Activated CD8-positive, alpha-beta memory T cell treated with anti-CD3 and anti-CD28 coated beads, Interleukin-2, amount 50 U/mL, for 1 hour (primary cell): ENCODE results near the gene CCN6.

Experiments
- DNase-seq: peaks from one replicate; pipeline ENCODE4 v3.0.0-alpha.2; 2020; ENCODE audit errors: extremely low read depth

The CCN6 gene

DNA sequence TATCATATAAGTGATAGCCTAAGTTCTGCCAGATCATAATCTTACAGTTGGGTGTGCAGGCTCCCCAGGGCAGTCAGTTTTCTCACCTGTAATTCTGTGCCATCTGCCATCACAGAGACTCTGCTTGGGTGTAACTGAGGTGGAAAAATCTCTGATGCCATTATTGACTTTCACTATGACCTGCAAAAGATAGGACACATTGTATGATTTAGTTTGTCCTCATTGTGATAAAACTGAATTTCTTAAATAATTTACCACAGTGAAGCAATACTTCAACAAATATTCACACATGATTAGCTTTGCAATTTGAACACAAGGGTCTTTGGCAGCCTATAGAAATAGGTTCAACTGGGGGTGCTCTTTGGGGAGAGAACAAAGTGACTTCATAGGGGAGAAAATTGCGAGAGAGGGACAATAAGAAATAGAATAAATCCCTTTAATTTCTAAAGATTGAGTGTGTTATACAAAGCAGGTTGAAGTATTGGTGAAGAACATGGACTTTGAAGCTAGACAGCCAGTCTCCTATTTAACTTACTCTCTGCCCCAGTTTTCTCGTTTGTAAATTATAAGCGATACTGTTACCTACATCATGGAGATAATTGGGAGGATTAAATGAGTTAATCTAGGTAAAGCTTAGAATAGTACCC is 60.8 kb downstream of the CCN6 start:
- DNase-seq: no peak

DNA sequence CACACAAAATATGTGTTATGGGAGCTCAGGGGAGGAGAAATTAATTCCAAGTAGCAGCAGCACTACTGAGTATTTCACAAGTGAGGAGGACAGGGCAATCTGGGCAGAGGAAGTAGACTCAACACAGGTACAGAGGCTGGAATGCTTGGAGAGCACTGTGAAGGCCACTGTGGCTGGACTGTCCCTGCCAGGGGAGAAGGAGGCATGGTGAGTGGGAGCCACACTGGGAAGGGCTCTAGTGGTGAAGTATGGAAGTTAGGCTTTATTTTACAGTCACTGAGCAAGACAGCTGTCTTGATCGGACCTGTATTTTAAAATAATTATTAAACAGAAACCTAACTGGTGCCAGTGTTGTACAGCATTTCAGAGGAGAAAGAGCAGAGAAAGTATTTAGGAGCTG is 62.3 kb downstream of the CCN6 start:
- DNase-seq: no peak

DNA sequence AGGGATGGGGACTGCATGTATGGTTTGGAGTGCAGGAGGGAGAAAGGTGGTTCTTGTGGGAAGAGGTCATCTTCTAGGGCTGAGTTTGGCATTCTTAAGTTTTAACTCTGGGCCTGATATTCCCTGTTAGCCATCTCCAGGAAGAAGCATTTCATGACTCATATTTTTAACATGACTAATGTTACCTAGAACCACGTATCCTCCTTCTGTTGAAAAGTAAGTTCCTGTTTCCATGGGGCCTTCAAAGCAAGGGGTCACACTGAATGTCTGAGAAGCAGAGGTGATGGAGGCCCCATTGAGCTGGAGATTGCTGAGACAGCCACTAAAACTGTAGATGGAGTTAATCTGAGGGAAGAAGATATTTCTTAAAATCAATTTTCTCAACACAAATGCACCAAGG is 63.6 kb downstream of the CCN6 start:
- DNase-seq: no peak

DNA sequence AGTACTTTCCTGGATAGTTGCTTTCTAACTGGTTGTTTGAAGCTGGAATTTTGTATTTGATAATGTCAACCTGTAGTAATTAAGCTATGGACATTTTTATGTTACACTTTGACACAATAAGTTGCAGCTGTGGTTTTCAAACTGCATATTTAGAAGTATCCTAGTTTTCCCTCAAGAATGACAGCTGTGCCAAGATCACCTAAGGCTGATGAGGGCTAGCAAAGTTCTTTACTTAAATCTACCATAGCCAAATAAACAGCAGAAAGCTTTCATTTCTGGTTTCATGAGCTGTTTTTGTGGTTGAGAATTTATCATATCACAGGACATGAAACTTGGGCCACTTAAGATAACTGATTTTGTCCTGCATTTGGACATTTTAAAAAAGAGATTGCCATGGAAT is 64.1 kb downstream of the CCN6 start:
- DNase-seq: no peak
